Measurements from ENCODE around the gene PRRT2.
"Not testable (repeated sequence)": the region's sequence is repeated elsewhere in the genome, so short reads cannot be mapped to it uniquely, and the experiment has no call there.

Gene PRRT2

DNA sequence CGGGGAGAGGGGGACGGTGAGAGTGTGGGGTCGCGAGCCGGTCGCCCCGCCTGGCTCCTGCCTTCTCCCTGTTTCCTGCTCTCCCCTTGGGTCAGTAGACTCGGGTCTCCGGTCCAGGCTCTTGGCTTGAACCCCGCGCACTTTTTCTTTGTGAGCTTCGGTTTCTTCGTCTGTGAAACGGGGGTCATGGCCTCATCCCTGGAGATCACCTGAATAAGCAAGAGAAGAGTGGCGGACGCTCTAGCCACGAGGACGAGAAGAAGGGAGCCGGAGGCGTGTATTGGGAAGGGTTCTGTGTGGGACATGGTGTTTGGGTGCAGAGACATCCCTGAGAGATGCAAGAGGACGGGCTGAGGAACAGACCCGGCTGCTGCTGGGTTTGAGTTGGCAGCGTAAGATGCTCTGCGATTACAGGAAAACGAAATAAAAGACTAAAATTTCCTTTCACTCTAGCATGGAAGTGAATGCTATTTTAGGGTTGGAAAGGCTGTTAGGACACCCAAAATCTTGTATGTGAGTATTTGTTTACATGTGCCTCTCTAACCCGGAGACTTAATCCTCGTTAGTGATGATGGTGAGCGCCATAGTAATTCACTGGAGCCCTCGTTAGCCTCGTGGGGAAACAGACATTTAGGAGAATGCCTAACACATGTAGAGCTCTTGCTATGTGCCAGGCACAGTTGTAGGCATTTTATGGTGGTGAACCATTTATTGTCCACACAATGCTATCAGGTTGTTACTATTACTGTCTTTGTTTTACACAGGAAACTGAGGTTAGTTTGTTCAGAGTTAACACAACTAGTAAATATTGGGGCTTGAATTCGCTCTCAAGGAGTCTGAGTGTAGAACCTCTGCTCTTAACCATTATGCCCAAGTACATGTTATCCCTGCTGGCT is 20.8 kb upstream of the PRRT2 start:
- peak; percentile 33 for DNase-seq

DNA sequence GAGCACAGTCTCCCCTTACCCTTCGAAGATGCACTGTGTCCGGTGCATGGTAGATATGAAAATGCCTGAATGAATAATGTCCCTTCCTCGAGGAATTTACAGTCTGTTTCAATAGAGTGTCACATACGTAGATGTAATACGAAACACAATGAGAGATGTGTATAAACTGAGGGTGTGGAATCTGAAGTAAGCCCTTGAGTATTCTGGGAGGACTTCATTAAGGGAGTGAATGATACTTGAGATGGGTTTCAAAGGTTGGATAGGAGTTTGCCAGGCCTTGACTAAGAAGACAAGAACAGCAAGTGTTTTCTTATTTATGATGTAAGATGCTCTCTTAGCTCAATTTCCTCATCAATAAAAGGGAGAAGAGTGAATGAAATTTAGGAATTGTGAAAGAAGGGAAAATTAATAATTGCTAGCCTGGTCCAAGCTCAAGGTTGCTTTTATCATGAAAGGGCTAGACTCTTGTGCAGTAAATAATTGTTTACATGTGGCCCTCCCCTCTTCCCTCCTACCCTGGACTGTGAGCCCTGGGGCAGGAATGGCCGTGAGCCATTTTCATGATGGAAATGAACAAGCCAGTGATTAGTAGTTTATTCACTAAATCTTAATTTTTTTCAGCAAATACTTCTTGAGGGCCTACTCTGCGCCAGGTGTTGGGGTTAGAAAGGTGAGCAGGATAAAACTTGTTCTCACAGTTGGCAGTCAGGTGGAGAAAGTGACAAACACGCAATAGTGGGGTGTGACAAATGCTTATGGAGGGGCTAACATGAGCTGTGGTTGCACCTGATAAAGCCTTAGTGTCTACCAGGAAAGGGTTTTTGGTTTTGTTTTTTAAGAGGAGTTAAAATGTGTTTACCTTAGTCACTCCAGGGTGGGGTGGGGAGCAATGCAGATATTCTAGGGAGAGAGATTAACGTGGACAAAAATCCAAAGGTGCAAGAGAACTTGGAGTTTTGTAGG is 19.9 kb upstream of the PRRT2 start:
- DNase-seq, result peak; percentile 32

DNA sequence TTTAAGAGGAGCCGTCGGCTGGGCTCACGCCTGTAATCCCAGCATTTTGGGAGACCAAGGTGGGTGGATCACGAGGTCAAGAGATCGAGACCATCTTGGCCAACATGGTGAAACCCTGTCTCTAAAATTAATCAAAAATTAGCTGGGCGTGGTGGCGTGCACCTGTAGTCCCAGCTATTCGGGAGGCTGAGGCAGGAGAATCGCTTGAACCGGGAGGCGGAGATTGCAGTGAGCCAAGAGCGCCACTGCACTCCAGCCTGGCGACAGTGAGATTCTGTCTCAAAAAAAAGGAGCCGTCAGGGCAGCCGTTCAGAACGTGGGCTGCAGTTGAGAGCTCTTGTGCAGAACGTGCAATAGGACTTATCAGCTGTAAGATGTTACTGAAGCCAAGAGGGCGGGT is 18.8 kb upstream of the PRRT2 start:
- DNase-seq, result not testable (repeated sequence)

DNA sequence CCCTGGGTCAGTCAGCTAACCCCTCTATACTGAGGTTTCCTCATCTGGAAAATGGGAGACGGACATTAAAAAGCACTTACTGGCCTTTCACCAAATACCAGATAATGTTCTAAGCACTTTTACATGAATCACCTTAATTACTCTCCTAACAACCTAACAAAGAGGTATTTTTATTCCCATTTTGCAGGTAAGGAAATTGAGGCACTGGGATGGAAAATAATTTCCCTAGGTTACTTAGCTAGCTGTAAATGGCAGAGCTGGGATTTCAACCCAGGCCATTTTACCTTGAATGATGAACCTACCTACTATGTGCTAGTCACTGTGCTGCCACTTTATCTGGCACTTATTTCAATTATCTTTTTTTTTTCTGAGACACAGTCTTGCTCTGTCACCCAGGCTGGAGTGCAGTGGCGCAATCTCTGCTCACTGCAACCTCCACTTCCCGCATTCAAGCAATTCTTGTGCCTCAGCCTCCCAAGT is 17.7 kb upstream of the PRRT2 start:
- no peak for DNase-seq

DNA sequence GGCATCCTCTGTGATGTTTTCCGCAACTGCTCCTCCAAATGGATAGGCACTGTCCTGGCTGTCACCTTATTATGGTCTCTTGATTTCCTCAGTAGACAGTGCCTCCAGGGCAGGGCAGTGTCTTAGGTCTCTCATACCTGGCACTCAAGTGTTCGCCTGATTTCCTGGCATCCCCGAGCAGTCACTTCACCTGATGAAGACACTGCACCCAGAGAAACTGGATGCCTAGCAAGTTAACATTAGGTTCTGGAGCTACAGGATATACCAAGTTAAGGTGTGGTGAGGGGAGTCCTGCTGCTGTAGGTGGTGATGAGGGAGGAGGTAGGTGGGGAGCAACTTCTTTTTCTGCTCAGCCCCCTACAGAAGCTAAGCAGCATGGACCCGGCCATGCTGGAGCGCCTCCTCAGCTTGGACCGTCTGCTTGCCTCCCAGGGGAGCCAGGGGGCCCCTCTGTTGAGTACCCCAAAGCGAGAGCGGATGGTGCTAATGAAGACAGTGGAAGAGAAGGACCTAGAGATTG is 9.5 kb upstream of the PRRT2 start:
- DNase-seq, result no peak

DNA sequence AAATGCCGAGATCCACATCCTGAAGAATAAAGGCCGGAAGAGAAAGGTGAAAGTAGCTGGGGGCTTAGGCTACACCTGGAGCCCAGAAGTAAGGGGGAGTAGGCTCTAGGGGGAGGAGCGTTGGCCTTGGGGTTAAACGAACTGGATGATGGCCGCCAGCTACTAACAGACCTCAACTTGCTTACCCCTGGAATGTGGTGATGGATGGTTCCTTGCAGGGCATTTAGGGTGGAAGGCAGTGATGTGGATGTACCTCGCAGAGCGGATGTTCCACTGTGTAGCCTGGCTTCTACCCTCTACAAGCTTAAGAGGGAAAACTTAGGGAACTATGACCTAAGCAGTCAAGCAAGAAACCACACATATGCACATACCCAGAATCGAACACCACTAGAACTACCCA is 8.0 kb upstream of the PRRT2 start:
- no peak for DNase-seq

DNA sequence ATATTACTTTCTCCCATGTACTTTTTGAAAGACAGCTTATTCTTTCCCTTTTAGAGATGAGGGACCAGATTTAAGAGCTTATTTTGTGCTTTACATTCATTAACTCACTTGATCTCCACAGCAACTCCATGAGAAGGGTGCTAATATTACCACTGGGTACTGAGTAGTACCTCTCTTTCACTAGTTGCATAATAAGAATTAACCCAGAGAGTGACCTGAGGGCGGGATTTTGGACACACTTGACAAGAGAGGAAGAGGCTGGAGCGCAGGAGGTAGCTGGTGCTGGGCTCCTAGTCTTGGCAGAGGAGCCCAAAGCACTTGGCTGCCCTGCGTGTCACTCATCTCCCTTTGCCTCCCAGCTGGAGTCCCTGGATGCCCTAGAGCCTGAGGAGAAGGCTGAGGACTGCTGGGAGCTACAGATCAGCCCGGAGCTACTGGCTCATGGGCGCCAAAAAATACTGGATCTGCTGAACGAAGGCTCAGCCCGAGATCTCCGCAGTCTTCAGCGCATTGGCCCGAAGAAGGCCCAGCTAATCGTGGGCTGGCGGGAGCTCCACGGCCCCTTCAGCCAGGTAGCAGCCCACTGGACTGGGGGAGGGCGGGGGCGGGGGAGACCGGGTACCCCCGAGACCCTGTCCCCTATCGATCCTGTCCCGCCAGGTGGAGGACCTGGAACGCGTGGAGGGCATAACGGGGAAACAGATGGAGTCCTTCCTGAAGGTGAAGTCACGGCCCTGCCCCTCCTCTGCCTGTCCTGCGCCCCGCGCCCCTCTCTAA is 7.3 kb upstream of the PRRT2 start:
- peak; percentile 59 for DNase-seq

DNA sequence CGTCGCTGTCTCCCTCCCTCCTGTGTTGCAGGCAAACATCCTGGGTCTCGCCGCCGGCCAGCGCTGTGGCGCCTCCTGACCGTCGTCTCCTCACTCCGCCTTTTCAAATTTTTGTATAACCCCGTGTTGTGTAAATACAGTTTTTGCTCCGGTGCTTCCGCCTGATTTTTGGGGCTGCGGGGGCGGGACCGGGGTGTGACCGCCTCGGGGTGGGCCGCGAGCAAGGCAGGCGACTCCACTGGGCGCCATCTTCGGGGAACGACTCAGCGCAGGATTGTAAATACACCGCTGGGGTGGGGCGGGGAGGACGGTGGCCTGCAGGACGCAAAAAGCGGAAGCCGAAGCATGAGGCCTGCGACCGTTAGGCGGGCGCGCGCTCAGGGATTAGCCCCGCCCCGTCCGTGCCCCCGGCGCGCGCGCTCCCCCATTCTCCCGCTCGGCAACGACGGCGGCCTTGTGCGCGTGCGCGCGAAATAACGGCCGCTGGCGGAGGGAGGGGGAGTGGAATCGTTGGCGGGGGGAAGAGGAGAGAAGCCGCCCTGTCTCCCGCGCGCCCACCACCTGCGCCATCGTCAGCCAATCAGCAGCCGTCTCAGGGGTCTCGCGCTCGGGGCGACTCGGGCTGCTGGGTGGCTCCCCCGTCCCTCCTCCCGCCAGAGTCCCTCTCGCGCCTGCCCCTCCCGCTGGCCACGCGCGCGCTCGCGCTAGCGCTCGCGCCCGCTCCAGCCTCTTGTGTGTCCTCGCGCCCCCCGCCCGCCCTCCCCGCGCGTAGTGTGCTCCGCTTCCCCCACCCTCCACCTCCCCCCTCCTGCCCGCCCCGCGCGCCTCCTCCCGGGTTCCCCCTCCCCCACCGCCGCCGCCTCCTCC is 6.5 kb upstream of the PRRT2 start:
- peak; percentile 99 for DNase-seq

DNA sequence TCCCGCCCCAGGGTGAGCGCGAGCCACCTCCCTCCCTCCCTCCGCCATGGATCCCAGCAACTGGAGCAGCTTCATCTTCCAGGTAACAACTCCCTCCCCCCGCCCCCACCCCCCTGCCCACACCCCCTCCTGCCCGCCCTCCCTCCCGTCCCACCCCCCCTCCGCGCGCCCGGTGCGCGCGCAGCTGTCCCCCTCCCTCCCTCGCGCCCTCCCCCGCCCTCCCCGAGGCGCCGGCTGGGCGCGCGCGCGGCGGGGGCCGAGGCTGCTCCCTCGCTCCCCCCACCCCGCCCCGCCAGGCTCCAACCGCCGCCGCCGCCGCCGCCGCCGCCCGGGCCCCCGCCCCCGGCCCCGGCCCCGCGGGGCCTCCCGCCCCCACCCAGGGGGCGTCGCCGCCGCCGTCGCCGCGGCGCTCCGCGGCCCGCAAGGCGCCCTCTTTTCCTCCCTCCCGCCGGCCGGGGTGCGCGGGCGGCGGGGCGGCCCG is 5.9 kb upstream of the PRRT2 start, which contains the start of gene MAZ:
Gene MAZ, plus strand, starts transcription at position 431 of the 481 bp plus-strand sequence. CDS start 173 bp downstream, outside the sequence.
- DNase-seq, result no peak

DNA sequence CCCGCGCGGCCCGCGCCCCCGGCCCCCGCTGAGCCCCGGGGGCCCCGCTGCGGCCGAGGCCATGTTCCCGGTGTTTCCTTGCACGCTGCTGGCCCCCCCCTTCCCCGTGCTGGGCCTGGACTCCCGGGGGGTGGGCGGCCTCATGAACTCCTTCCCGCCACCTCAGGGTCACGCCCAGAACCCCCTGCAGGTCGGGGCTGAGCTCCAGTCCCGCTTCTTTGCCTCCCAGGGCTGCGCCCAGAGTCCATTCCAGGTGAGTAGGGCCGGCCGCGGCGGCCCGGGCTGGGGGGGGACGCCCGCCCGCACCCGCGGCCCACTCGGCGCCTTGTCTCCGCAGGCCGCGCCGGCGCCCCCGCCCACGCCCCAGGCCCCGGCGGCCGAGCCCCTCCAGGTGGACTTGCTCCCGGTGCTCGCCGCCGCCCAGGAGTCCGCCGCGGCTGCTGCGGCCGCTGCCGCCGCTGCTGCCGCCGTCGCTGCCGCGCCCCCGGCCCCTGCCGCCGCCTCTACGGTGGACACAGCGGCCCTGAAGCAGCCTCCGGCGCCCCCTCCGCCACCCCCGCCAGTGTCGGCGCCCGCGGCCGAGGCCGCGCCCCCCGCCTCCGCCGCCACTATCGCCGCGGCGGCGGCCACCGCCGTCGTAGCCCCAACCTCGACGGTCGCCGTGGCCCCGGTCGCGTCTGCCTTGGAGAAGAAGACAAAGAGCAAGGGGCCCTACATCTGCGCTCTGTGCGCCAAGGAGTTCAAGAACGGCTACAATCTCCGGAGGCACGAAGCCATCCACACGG is 5.2 kb upstream of the PRRT2 start:
- peak; percentile 91 for DNase-seq

DNA sequence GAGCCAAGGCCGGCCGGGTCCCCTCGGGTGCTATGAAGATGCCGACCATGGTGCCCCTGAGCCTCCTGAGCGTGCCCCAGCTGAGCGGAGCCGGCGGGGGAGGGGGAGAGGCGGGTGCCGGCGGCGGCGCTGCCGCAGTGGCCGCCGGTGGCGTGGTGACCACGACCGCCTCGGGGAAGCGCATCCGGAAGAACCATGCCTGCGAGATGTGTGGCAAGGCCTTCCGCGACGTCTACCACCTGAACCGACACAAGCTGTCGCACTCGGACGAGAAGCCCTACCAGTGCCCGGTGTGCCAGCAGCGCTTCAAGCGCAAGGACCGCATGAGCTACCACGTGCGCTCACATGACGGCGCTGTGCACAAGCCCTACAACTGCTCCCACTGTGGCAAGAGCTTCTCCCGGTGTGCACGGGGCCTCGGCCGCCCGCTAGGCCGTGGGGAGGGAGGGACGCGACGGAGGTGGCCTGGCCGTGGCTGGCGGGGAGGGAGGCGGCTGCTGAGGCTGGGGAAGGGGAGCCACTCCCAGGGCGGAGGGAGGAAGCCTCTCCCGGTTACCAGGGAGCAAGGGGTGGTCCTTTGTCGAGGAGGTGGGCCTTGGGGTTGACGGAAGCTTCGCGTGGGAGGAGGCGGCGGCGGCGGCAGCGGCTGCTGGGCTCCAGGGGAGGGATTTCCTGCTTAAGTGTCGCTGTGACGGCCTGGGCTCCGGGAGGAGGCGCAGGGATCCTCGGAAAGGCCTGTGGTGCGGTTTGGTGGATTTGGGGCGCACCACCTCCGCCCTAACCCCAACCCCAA is 4.4 kb upstream of the PRRT2 start:
- DNase-seq, result peak; percentile 97

DNA sequence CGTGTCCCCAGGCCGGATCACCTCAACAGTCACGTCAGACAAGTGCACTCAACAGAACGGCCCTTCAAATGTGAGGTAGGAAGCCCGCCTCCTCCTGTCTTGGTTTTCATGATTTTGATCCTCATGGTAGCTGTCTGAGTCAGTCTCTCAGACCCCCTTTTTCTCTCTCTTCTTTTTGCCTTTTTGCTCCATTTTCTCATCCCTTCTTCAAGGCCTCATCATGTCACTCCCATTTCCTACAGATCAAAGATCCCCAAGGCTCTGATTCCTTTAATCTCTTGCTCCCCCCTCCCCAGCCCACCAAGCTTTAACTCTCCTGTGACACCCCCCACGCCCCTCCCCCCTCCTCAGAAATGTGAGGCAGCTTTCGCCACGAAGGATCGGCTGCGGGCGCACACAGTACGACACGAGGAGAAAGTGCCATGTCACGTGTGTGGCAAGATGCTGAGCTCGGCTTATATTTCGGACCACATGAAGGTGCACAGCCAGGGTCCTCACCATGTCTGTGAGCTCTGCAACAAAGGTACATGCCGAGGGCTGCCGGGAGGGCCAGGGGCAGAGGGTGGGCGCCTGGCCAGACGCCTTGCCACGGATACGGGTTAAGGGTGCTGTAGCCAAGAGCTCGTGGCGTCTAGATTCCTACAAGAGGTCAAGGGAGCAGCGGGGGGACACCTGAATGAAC is 3.6 kb upstream of the PRRT2 start:
- DNase-seq, result no peak

DNA sequence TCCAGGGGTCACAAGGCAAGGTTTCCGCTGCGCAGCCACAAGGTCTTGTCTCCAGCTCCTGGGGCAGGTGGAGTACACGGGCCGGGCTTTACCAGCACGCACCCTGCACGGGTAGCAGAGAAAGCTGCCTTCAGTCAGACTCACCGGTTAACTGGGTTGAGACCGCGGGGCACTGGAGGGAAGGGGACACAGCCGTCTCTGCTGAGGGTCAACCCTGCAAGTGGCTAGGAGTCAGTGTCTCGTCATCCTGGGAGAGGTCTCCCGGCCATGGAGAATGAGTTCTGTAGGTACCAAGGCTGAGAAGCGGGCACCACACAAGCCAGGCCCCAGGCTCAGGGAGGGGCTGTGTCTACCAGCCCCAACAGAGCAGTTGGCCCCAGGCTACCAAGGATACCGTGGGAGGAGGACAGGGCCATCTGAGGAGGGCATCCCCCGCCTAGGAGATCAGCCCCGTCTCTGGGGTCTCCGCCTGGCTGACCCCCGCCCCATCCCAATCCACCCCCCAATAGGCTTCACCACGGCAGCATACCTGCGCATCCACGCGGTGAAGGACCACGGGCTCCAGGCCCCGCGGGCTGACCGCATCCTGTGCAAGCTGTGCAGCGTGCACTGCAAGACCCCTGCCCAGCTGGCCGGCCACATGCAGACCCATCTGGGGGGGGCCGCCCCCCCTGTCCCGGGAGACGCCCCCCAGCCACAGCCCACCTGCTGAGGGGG is 2.8 kb upstream of the PRRT2 start:
- DNase-seq, result no peak

DNA sequence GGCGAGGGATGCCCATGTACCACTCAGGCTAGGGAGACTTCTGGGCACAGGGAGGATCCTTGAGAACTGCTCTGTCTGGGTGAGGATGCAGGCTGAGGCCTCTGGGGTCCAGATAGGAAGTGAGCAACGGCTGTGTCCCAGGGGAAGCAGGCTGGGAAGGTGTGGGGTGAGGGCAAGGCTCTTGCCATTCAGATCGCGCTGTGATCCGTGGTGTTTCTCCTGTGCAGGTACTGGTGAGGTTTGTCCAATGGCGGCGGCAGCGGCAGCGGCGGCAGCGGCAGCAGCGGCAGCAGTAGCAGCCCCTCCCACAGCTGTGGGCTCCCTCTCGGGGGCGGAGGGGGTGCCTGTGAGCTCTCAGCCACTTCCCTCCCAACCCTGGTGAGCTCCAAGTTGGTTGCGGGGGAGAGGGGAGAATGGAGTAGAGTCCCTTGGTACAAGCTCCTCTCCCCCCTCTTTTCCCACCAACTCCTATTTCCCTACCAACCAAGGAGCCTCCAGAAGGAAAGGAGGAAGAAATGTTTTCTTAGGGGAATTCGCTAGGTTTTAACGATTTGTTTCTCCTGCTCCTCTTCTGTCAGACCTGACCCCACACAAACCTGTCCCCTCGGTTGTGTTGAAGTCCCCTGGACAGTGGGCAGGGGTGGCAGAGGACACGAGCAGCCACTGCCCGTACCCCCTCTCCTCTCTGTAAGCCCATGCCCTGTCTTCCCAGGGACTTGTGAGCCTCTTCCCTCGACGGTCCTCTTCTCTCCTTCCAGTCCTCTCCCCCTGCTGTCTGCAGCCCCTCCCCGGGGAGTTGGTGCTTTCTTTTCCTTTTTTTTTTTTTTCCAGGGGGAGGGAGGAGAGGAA is 1.9 kb upstream of the PRRT2 start:
- no peak for DNase-seq

DNA sequence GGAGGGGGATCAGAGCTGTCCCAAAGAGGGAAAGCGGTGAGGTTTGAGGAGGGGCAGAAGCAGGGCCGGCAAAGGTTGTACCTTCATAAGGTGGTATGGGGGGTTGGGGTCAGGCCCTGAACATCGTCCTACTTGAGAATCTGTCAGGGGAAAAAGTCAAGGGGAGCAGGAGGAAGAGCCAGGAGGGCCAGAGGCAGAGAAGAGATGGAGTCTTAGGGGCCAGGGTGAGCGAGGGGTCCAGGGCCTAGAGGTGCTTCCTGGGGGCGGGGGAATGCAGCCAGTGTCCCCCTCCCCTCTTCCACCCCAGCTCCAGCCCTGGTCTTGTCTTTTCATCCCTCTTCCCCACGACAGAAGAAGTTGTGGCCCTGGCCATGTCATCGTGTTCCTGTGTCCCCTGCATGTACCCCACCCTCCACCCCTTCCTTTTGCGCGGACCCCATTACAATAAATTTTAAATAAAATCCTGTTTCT is 1.3 kb upstream of the PRRT2 start:
- DNase-seq, result no peak

DNA sequence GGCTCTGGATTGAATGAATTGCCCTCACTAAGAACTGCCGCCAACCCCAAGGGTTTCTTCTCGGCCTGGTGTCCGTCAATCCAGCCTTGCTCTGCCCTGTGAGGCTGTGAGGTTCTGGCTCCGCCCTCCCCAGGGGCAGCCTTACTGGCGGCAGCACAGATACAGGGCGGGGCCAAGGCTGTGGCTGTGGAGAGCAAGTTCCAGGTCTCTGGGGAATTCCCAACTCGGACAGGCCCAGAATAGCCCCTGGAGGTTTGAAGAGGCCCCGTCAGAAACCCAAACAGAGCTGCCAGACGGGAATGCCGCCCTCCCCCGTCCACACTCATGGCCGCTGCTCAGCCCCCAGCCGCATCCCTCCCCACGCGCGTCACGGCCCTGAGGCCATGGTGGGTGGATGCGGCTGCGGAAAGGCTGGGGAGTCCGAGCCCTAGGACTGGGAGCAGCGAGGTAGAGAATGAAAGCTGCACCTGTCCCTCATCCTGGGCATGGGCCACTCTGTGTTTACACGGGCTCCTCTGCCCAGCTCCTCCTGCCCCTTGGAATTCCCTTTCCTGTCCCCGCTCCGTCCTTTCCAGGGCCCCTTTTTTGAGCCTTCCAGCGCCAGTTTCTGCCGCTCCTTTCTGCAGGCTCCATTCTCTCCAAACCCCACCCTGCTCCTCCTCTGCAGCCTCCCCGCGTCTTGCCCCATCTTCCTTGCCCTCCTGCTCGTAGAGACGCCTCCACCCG is 660 bp upstream of the PRRT2 start:
- peak; percentile 94 for DNase-seq

Measured in hematopoietic multipotent progenitor cell treated with erythropoietin and hydrocortisone succinate and interleukin-3 and kit ligand, for 4 days (in vitro differentiated cells).